ENCODE measurements around the gene CBLL1. TPM values are rescaled to one million over a fixed set of nuclear protein-coding genes. Genes with fewer than 3 reads are reported as not detected.

CBLL1 gene
- total and polyA plus RNA-seq, 2 donors (not counting 1 experiment from before 2014, with no cell fraction given) = 22.1 to 57.2 TPM

DNA sequence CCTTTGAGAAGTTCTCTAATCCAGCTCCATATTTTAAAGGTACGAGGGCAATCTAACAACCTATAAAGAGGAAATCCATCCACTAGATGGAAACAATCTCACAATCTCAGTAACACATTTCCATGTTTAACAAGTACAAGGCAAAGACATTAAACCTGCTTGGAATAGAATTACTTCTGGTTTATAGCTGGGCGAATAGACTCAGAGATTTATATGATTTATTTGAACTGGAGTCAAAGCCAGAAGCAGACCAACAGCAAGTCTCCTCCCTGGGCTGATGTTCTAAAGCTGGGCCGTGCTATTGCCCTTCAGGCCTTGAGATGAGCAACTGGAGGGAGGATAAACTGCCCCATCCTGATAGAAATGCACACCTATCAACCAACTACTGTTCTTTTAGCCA, 33.8 kb downstream of the CBLL1 start:
- no peak overlapping the region for H3K27ac Mint-ChIP-seq
- TF ChIP-seq EZH2 (IDR thresholded peaks at IDR 0.05; ENCODE audit: borderline replicate concordance, insufficient read depth, low read depth, low read length, poor library complexity, severe bottlenecking) = no peak
- no peak for TF ChIP-seq CTCF (IDR thresholded peaks at IDR 0.05)
- Histone ChIP-seq H3K36me3 (replicated peaks in 1 of 2; ENCODE audit: control extremely low read depth in 1 of 2, control insufficient read depth in 1 of 2, extremely low read depth in 1 of 2, insufficient read depth in 2 of 2, low read length in 1 of 2) (no peaks in the 10 kb centered on the region), H3K79me2 (ENCODE audit: control insufficient read depth, insufficient read depth, low read length) (no peaks in the 10 kb centered on the region), H3K27me3 (replicated peaks in 1 of 4; ENCODE audit: control extremely low read depth in 1 of 4, control insufficient read depth in 3 of 4, insufficient read depth in 4 of 4, low read length in 3 of 4) (no peaks in the 10 kb centered on the region), H2AFZ (ENCODE audit: insufficient read depth, low read depth, low read length, poor library complexity, severe bottlenecking) (no peak overlapping the region), H3K4me2 (replicated peaks; ENCODE audit: low read depth, low read length, poor library complexity, severe bottlenecking) (no peak overlapping the region), H3K9me3 (ENCODE audit: control extremely low read depth in 1 of 3, control insufficient read depth in 2 of 3, insufficient read depth in 1 of 3, low read length in 2 of 3) (no peaks in the 10 kb centered on the region), H3K4me1 (ENCODE audit: control insufficient read depth in 2 of 2, insufficient read depth in 2 of 2, low read length in 2 of 2) (no peaks in the 10 kb centered on the region), H3K27ac (ENCODE audit: low read length in 2 of 2) (no peak overlapping the region), H4K20me1 (ENCODE audit: control insufficient read depth, insufficient read depth, low read length, poor library complexity, severe bottlenecking) (no peaks in the 10 kb centered on the region), H3K9ac (ENCODE audit: low read length) (no peak overlapping the region), H3K4me3 (ENCODE audit: control extremely low read depth in 1 of 5, extremely low read depth in 1 of 5, insufficient read depth in 1 of 5, low read depth in 2 of 5, low read length in 4 of 5) (no peak overlapping the region)
- H3K9me3 Mint-ChIP-seq (ENCODE audit: insufficient read depth) = no peaks in the 10 kb centered on the region
- ChIA-PET POLR2A (no interaction called here), CTCF (no interaction called here)
- DNase-seq = no peak
- H3K4me3 Mint-ChIP-seq = no peak overlapping the region
- no peak for ATAC-seq (ENCODE audit: low read depth)
- peaks cover 5% of the 10 kb centered on the region for H3K27me3 Mint-ChIP-seq
- WGBS (ENCODE audit: insufficient coverage) = 60% methylated on average over 1 of the region's 3 CpGs
- H3K4me1 Mint-ChIP-seq = no peaks in the 10 kb centered on the region
- intact Hi-C loops (cut with micrococcal nuclease) = no loop called here

GRCh38 chr7:107778283-107778682, 34.3 kb downstream of the CBLL1 start:
- H3K27me3 Mint-ChIP-seq = peaks cover 7% of the 10 kb centered on the region
- no peak for DNase-seq
- Histone ChIP-seq H3K36me3 (replicated peaks in 1 of 2; ENCODE audit: control extremely low read depth in 1 of 2, control insufficient read depth in 1 of 2, extremely low read depth in 1 of 2, insufficient read depth in 2 of 2, low read length in 1 of 2) (no peaks in the 10 kb centered on the region), H3K4me2 (replicated peaks; ENCODE audit: low read depth, low read length, poor library complexity, severe bottlenecking) (no peak overlapping the region), H3K9me3 (ENCODE audit: control extremely low read depth in 1 of 3, control insufficient read depth in 2 of 3, insufficient read depth in 1 of 3, low read length in 2 of 3) (no peaks in the 10 kb centered on the region), H3K4me3 (ENCODE audit: control extremely low read depth in 1 of 5, extremely low read depth in 1 of 5, insufficient read depth in 1 of 5, low read depth in 2 of 5, low read length in 4 of 5) (no peak overlapping the region), H3K9ac (ENCODE audit: low read length) (no peak overlapping the region), H3K27ac (ENCODE audit: low read length in 2 of 2) (no peak overlapping the region), H3K4me1 (ENCODE audit: control insufficient read depth in 2 of 2, insufficient read depth in 2 of 2, low read length in 2 of 2) (no peaks in the 10 kb centered on the region), H4K20me1 (ENCODE audit: control insufficient read depth, insufficient read depth, low read length, poor library complexity, severe bottlenecking) (no peaks in the 10 kb centered on the region), H3K27me3 (replicated peaks in 1 of 4; ENCODE audit: control extremely low read depth in 1 of 4, control insufficient read depth in 3 of 4, insufficient read depth in 4 of 4, low read length in 3 of 4) (no peaks in the 10 kb centered on the region), H2AFZ (ENCODE audit: insufficient read depth, low read depth, low read length, poor library complexity, severe bottlenecking) (no peak overlapping the region), H3K79me2 (ENCODE audit: control insufficient read depth, insufficient read depth, low read length) (no peaks in the 10 kb centered on the region)
- ChIA-PET CTCF (no interaction called here), POLR2A (no interaction called here)
- WGBS (ENCODE audit: insufficient coverage) = no CpG with 5 or more reads among the region's 4 CpGs
- TF ChIP-seq CTCF (IDR thresholded peaks at IDR 0.05) = no peak
- TF ChIP-seq EZH2 (IDR thresholded peaks at IDR 0.05; ENCODE audit: borderline replicate concordance, insufficient read depth, low read depth, low read length, poor library complexity, severe bottlenecking) = no peak
- intact Hi-C loops (cut with micrococcal nuclease) = no loop called here
- no peaks in the 10 kb centered on the region for H3K9me3 Mint-ChIP-seq (ENCODE audit: insufficient read depth)
- ATAC-seq (ENCODE audit: low read depth) = no peak
- no peak overlapping the region for H3K27ac Mint-ChIP-seq
- no peaks in the 10 kb centered on the region for H3K4me1 Mint-ChIP-seq
- H3K4me3 Mint-ChIP-seq = no peak overlapping the region

Data from B cell (primary cell).